ENCODE data around the gene PAF1. TPM values are rescaled to one million over a fixed set of nuclear protein-coding genes. Genes with fewer than 3 reads are reported as not detected.
"Not testable (repeated sequence)": the region's sequence is repeated elsewhere in the genome, so short reads cannot be mapped to it uniquely, and the experiment has no call there.

PAF1 gene
- total RNA-seq, 1 experiment from 2014 or later, result 901 TPM

GRCh38 chr19:39380521-39381502, 10.1 kb downstream of the PAF1 start:
- no peak for DNase-seq (ENCODE audit: low read depth, low spot score)
- ChIA-PET CTCF (interaction anchor here (0.6 to 1.2 kb wide), 8 partner anchors 17 to 955 kb away, joined by 3 to 7 read pairs (median 3); no protein-coding TSS in a partner anchor), POLR2A (interaction anchor here (0.6 to 1.5 kb wide), 7 partner anchors 10 to 161 kb away, joined by 3 to 16 read pairs (median 7); partner anchors contain the start of genes MED29, PAF1, RPS16 and SAMD4B)
- BruUV-seq (replicated peaks), result no TSS peak
- ATAC-seq, result no peak
- TF ChIP-seq POLR2AphosphoS5 (IDR thresholded peaks at IDR 0.05; ENCODE audit: low read depth, low read length) (no peak), CTCF (IDR thresholded peaks at IDR 0.05) (no peak), TCF7L2 (IDR thresholded peaks at IDR 0.05; ENCODE audit: low read depth, low read length) (no peak), SIN3A (IDR thresholded peaks at IDR 0.05; ENCODE audit: borderline replicate concordance, insufficient read depth, low read depth, low read length) (no peak), REST (IDR thresholded peaks at IDR 0.05; ENCODE audit: insufficient read depth in 1 of 2, low read depth in 2 of 2, low read length in 1 of 2) (no peak)
- Histone ChIP-seq H3K27me3 (ENCODE audit: control insufficient read depth, insufficient read depth, low read length) (no peaks in the 10 kb centered on the region), H3K4me1 (ENCODE audit: control insufficient read depth, insufficient read depth, low read length) (peaks cover 20% of the 10 kb centered on the region), H3K4me3 (ENCODE audit: low read depth in 2 of 2, low read length in 2 of 2) (no peak overlapping the region), H3K9me3 (ENCODE audit: control insufficient read depth, insufficient read depth, low read depth, low read length) (no peaks in the 10 kb centered on the region), H3K27ac (ENCODE audit: low read length) (no peak overlapping the region), H3K36me3 (ENCODE audit: control insufficient read depth, insufficient read depth, low read length) (peaks cover 90% of the 10 kb centered on the region)
- in situ Hi-C loops (cut with HindIII; ENCODE audit: low pct_unique_long_range_greater_than_20kb, low sequenced_read_pairs) (no loop called here), intact Hi-C loops (cut with micrococcal nuclease; ENCODE audit: unreplicated experiment) (no loop called here)

DNA sequence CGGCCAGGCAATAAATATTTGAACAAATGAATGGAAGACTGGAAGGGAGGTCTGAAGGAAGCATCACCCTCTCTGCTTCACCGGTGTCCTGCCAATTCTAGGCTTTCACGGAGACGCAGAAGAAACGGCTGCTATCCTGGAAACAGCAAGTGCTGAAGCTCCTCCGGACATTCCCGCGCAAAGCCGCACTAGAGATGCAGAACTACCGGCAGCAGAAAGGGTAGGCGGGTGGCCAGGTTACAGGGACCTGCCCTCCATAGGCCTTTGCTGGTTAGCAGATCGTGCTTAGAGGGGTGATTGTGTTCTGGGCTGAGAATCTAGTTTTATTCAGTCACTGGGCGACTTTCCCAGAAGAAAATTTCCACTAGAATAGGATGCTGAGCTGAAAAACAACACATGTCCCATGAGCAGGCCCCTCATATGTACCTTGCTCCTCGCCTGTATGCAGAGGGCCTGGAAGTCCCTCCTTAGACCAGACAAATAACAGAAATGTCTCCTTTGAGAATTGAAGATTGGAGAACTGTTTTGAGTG, 11.0 kb downstream of the PAF1 start:
- peaks cover 90% of the 10 kb centered on the region for H3K36me3 ChIP-seq (ENCODE audit: control insufficient read depth, insufficient read depth, low read length)
- H3K4me1 ChIP-seq (ENCODE audit: control insufficient read depth, insufficient read depth, low read length), result peaks cover 12% of the 10 kb centered on the region; the same call in 1 of the 2 replicates
- CTCF ChIA-PET, result interaction anchor here (0.6 to 1.2 kb wide), 6 partner anchors 18 to 822 kb away, joined by 3 to 7 read pairs (median 4); no protein-coding TSS in a partner anchor
- ATAC-seq, result no peak
- H3K4me3 ChIP-seq (ENCODE audit: low read depth in 2 of 2, low read length in 2 of 2), result no peak overlapping the region
- TF ChIP-seq CTCF (IDR thresholded peaks at IDR 0.05), result no peak
- no peak for TF ChIP-seq POLR2AphosphoS5 (IDR thresholded peaks at IDR 0.05; ENCODE audit: low read depth, low read length)
- TF ChIP-seq REST (IDR thresholded peaks at IDR 0.05; ENCODE audit: insufficient read depth in 1 of 2, low read depth in 2 of 2, low read length in 1 of 2), result no peak
- POLR2A ChIA-PET, result interaction anchor here (0.6 to 1.5 kb wide), 8 partner anchors 9 to 162 kb away, joined by 3 to 16 read pairs (median 6); partner anchors contain the start of genes MED29, PAF1, RPS16 and SAMD4B
- no TSS peak for BruUV-seq (replicated peaks)
- no peaks in the 10 kb centered on the region for H3K27me3 ChIP-seq (ENCODE audit: control insufficient read depth, insufficient read depth, low read length)
- intact Hi-C loops (cut with micrococcal nuclease; ENCODE audit: unreplicated experiment), result no loop called here
- in situ Hi-C loops (cut with HindIII; ENCODE audit: low pct_unique_long_range_greater_than_20kb, low sequenced_read_pairs), result no loop called here
- no peak for DNase-seq (ENCODE audit: low read depth, low spot score)
- H3K27ac ChIP-seq (ENCODE audit: low read length), result no peak overlapping the region
- no peaks in the 10 kb centered on the region for H3K9me3 ChIP-seq (ENCODE audit: control insufficient read depth, insufficient read depth, low read depth, low read length)

GRCh38 chr19:39379366-39379765, 11.5 kb downstream of the PAF1 start:
- ATAC-seq; in situ Hi-C loops (cut with HindIII; ENCODE audit: low pct_unique_long_range_greater_than_20kb, low sequenced_read_pairs); DNase-seq (ENCODE audit: low read depth, low spot score); intact Hi-C loops (cut with micrococcal nuclease; ENCODE audit: unreplicated experiment); BruUV-seq (replicated peaks); H3K4me3 ChIP-seq (ENCODE audit: low read depth in 2 of 2, low read length in 2 of 2); H3K27ac ChIP-seq (ENCODE audit: low read length); H3K27me3 ChIP-seq (ENCODE audit: control insufficient read depth, insufficient read depth, low read length); H3K4me1 ChIP-seq (ENCODE audit: control insufficient read depth, insufficient read depth, low read length); H3K9me3 ChIP-seq (ENCODE audit: control insufficient read depth, insufficient read depth, low read depth, low read length): not testable (repeated sequence)
- CTCF ChIA-PET, result interaction anchor here (0.8 kb wide), 1 partner anchor 19 kb away, joined by 3 read pairs; no protein-coding TSS in a partner anchor
- POLR2A ChIA-PET, result interaction anchor here (0.5 to 0.6 kb wide), 3 partner anchors 10 to 26 kb away, joined by 3 read pairs; no protein-coding TSS in a partner anchor
- H3K36me3 ChIP-seq (ENCODE audit: control insufficient read depth, insufficient read depth, low read length), result peaks cover 86% of the 10 kb centered on the region
